Measurements from ENCODE around the gene SLC41A3. TPM values are rescaled to one million over a fixed set of nuclear protein-coding genes. Genes with fewer than 3 reads are reported as not detected.

Gene SLC41A3
- total and polyA plus RNA-seq, 4 donors, result 9.3 to 19.8 (median 12.7) TPM

- TF ChIP-seq, protein P1, sequence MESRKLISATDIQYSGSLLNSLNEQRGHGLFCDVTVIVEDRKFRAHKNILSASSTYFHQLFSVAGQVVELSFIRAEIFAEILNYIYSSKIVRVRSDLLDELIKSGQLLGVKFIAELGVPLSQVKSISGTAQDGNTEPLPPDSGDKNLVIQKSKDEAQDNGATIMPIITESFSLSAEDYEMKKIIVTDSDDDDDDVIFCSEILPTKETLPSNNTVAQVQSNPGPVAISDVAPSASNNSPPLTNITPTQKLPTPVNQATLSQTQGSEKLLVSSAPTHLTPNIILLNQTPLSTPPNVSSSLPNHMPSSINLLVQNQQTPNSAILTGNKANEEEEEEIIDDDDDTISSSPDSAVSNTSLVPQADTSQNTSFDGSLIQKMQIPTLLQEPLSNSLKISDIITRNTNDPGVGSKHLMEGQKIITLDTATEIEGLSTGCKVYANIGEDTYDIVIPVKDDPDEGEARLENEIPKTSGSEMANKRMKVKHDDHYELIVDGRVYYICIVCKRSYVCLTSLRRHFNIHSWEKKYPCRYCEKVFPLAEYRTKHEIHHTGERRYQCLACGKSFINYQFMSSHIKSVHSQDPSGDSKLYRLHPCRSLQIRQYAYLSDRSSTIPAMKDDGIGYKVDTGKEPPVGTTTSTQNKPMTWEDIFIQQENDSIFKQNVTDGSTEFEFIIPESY (IDR thresholded peaks at IDR 0.05), result no peak
Measured at GRCh38 chr3:126004692-126005091, 79.2 kb downstream of the SLC41A3 start (continued).

DNA sequence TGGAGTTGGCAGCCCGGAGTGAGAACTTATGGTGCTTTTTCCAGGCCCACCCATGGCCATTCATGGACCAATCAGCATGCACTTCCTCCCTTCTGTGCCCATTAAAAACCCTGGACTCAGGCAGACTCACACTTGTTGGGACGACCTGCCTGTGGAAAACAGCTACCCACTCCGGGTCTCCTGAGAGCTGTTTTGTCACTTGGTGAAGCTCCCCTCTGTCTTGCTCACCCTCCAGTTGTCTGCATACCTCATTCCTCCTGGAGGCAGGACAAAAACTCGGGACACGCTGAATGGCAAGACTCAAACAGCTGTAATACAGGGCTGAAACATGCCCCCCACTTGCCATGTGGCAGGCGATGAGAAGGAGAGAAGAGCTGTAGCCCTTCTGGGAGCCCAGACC, 79.7 kb downstream of the SLC41A3 start:
- WGBS, result 95% methylated on average over 6 of the region's 6 CpGs
- no peak overlapping the region for H3K9ac ChIP-seq (ENCODE audit: low read depth in 1 of 2, low read length in 2 of 2)
- H3K4me1 ChIP-seq (ENCODE audit: control insufficient read depth in 4 of 4, insufficient read depth in 4 of 4, low read length in 3 of 4), result no peaks in the 10 kb centered on the region
- H3K4me3 ChIP-seq (ENCODE audit: low read depth in 1 of 3, low read length in 3 of 3), result no peak overlapping the region
- TF ChIP-seq FOXA2 (IDR thresholded peaks at IDR 0.05) (no peak), SP1 (IDR thresholded peaks at IDR 0.05) (no peak), YY1 (IDR thresholded peaks at IDR 0.05) (no peak), EGR1 (IDR thresholded peaks at IDR 0.05; ENCODE audit: low read depth in 2 of 2) (no peak), RXRA (IDR thresholded peaks at IDR 0.05) (no peak), FOXA1 (IDR thresholded peaks at IDR 0.05) (no peak), HNF4A (conservative IDR thresholded peaks at IDR 0.05) (no peak), REST (IDR thresholded peaks at IDR 0.05) (no peak), TAF1 (conservative IDR thresholded peaks at IDR 0.05) (no peak)
- TF ChIP-seq, protein P2, sequence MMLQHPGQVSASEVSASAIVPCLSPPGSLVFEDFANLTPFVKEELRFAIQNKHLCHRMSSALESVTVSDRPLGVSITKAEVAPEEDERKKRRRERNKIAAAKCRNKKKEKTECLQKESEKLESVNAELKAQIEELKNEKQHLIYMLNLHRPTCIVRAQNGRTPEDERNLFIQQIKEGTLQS (IDR thresholded peaks at IDR 0.05), result no peak
- H3K27ac ChIP-seq (ENCODE audit: low read depth in 1 of 2, low read length in 2 of 2), result no peak overlapping the region
- no peak for DNase-seq (ENCODE audit: low spot score)
- peaks cover 0 to 9% (median 3%) of the 10 kb centered on the region in 4 donors for H3K36me3 ChIP-seq (ENCODE audit: control insufficient read depth in 4 of 4, insufficient read depth in 3 of 4, low read depth in 1 of 4, low read length in 3 of 4)
- H3K27me3 ChIP-seq (ENCODE audit: control insufficient read depth in 4 of 4, insufficient read depth in 4 of 4, low read length in 3 of 4), result no peaks in the 10 kb centered on the region
- peaks cover 0 to 2% (median 0%) of the 10 kb centered on the region in 4 donors for H3K9me3 ChIP-seq (ENCODE audit: control insufficient read depth in 4 of 4, low read length in 3 of 4)

GRCh38 chr3:126003447-126004190, 80.3 kb downstream of the SLC41A3 start:
- H3K9me3 ChIP-seq (ENCODE audit: control insufficient read depth in 4 of 4, low read length in 3 of 4), result peaks cover 0 to 2% (median 0%) of the 10 kb centered on the region in 4 donors
- DNase-seq (ENCODE audit: low spot score), result no peak
- 93% methylated on average over 10 of the region's 10 CpGs for WGBS
- no peak for TF ChIP-seq HNF4A (conservative IDR thresholded peaks at IDR 0.05)
- no peak for TF ChIP-seq GABPA (IDR thresholded peaks at IDR 0.05 in 1 of 2, conservative IDR thresholded peaks at IDR 0.05 in 1 of 2)
- no peak for TF ChIP-seq NR2F2 (IDR thresholded peaks at IDR 0.05)
- no peak for TF ChIP-seq JUND (IDR thresholded peaks at IDR 0.05)
- TF ChIP-seq, protein P2 (IDR thresholded peaks at IDR 0.05), result no peak
- TF ChIP-seq FOXA1 (IDR thresholded peaks at IDR 0.05), result no peak
- no peak for TF ChIP-seq HNF4G (IDR thresholded peaks at IDR 0.05)
- TF ChIP-seq REST (IDR thresholded peaks at IDR 0.05), result no peak
- TF ChIP-seq FOXA2 (IDR thresholded peaks at IDR 0.05), result no peak
- no peak for TF ChIP-seq RXRA (IDR thresholded peaks at IDR 0.05)
- no peak for TF ChIP-seq YY1 (IDR thresholded peaks at IDR 0.05)
- no peak for TF ChIP-seq SP1 (IDR thresholded peaks at IDR 0.05)
- TF ChIP-seq TAF1 (conservative IDR thresholded peaks at IDR 0.05), result no peak
- TF ChIP-seq RAD21 (IDR thresholded peaks at IDR 0.05), result no peak
- TF ChIP-seq, protein P1 (IDR thresholded peaks at IDR 0.05), result no peak
- no peak for TF ChIP-seq EGR1 (IDR thresholded peaks at IDR 0.05; ENCODE audit: low read depth in 2 of 2)

More at GRCh38 chr3:126003447-126004190, 80.3 kb downstream of the SLC41A3 start:
- Histone ChIP-seq H3K27me3 (ENCODE audit: control insufficient read depth in 4 of 4, insufficient read depth in 4 of 4, low read length in 3 of 4) (no peaks in the 10 kb centered on the region), H3K36me3 (ENCODE audit: control insufficient read depth in 4 of 4, insufficient read depth in 3 of 4, low read depth in 1 of 4, low read length in 3 of 4) (peaks cover 0 to 9% (median 3%) of the 10 kb centered on the region in 4 donors), H3K27ac (ENCODE audit: low read depth in 1 of 2, low read length in 2 of 2) (no peak overlapping the region), H3K4me1 (ENCODE audit: control insufficient read depth in 4 of 4, insufficient read depth in 4 of 4, low read length in 3 of 4) (no peaks in the 10 kb centered on the region), H3K4me3 (ENCODE audit: low read depth in 1 of 3, low read length in 3 of 3) (no peak overlapping the region), H3K9ac (ENCODE audit: low read depth in 1 of 2, low read length in 2 of 2) (no peak overlapping the region)

Data from liver (tissue), 9 donors.